Measurements from ENCODE around the gene MASP1.

The MASP1 gene, protein sequence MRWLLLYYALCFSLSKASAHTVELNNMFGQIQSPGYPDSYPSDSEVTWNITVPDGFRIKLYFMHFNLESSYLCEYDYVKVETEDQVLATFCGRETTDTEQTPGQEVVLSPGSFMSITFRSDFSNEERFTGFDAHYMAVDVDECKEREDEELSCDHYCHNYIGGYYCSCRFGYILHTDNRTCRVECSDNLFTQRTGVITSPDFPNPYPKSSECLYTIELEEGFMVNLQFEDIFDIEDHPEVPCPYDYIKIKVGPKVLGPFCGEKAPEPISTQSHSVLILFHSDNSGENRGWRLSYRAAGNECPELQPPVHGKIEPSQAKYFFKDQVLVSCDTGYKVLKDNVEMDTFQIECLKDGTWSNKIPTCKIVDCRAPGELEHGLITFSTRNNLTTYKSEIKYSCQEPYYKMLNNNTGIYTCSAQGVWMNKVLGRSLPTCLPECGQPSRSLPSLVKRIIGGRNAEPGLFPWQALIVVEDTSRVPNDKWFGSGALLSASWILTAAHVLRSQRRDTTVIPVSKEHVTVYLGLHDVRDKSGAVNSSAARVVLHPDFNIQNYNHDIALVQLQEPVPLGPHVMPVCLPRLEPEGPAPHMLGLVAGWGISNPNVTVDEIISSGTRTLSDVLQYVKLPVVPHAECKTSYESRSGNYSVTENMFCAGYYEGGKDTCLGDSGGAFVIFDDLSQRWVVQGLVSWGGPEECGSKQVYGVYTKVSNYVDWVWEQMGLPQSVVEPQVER

DNA sequence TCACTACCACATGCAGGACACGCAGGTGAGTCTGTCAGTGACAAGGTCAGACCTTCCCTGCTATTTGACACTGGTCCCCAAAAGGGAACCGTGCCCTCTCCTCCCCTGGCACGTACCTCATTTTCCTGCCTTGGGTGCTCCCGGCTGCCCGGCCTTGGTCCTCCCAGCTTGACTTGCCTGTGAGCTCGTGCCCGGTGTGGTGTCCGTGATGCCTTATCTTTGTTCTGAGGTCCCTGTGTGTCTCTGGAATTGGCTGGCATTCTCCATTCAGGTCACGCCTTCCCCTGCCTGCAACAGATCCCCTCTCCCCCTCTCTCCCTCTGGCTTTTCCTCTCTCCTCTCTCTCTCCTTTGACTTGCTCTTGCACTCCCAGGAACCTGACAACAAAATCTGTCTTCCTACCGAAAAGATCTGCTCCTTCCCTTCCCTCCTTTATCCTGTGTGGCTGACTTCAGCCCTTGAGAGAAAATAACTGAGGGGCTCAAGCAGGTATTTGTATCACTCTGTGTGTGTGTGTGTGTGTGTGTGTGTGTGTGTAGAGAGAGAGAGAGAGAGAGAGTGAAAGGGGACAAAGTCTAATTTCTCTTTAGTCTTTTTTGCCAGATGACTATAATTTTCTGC lies at the start of gene MASP1:
Gene MASP1 (minus strand): TSS at position 226 of the 621 bp plus-strand sequence. CDS start 105 bp downstream, at position 121.
- DNase-seq = peak; percentile 77

GRCh38 chr3:187340578-187340977 lies 49.0 kb upstream of the MASP1 start:
- no peak for DNase-seq

GRCh38 chr3:187336322-187336721 lies 44.8 kb upstream of the MASP1 start:
- DNase-seq = peak; percentile 70

DNA sequence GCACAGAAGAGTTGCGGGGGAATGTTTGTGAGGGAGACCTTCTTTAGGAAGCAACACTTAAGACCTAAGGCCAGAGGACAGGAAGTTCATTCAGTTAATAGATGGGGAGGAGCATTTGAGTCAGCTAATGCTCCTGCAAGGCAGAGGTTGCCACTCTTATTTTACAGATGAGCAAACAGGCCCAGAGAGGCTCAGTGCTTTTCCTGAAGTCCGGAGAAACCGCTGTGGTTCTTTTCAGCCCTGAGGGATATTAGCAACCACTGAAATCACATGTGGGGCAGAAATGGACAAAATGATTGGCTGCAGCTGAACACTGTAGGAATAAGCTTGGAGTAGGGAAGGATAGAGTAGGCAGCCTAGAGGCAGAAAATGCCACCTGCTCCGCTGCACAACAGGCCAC lies 43.4 kb upstream of the MASP1 start:
- DNase-seq = peak; percentile 58

GRCh38 chr3:187328691-187329090 lies 37.2 kb upstream of the MASP1 start:
- DNase-seq = no peak

DNA sequence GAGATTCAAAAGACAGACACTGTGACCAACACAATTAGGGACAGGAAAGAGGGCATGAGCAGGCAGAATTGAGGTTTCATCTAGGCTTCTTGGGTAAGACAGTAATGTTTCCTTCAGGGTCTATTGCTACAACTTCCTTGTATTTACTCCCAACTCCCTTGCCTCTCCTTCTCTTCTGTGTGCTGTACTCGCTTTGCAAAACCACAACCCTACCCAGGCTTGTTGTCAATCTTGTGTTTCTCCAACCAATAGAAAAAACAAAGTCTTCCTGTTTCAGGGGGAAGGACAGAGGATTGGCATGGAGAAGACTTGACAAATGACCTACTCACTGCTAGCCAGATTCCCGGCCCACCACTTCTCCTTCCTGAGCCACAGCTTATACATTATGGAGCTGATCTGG lies 36.3 kb upstream of the MASP1 start:
- no peak for DNase-seq

GRCh38 chr3:187325632-187326031 lies 34.1 kb upstream of the MASP1 start:
- DNase-seq = no peak

DNA sequence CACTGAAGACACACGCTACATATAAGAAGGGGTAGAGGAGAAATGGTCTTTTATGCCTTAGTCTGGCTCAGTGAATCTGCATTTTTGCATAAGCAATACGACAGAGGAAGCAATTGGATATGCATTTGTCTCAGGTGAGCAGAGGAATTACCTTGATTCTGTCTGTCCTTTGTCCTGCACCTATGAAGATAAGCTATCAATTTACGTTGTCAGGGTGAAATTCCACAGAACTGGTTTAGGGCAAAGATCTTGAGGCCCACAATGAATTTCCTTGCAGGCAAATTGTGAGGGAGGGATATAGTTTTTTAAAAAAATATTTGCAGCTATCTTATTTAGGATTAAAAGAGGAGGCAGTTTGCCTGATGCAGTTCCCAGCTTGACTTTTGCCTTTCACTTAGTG lies 31.6 kb upstream of the MASP1 start:
- DNase-seq = no peak

DNA sequence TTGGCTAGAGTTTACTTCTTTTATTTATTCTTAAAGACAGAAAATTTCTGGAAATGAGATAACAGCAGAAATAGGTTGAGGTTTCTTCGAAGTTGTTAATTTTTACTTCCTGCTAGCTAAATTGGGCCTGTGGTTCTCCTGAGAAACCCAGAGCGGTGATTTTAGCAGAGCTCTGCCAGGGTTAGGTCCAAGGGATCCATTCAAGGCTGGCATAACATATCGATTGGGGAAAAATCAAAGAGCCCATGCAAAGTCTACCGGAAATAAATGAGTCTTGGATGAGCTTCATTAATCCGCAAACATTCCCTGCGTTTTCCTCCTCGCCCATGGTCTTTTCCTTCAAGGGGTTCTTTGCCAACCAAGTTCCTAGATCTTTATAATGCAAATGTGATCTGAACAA lies 30.8 kb upstream of the MASP1 start:
- no peak for DNase-seq

GRCh38 chr3:187321766-187322165 lies 30.2 kb upstream of the MASP1 start:
- DNase-seq = no peak

- DNase-seq = peak; percentile 89
Measured at GRCh38 chr3:187319699-187320302, 28.3 kb upstream of the MASP1 start.

GRCh38 chr3:187318819-187319616 lies 27.5 kb upstream of the MASP1 start:
- peak; percentile 65 for DNase-seq

DNA sequence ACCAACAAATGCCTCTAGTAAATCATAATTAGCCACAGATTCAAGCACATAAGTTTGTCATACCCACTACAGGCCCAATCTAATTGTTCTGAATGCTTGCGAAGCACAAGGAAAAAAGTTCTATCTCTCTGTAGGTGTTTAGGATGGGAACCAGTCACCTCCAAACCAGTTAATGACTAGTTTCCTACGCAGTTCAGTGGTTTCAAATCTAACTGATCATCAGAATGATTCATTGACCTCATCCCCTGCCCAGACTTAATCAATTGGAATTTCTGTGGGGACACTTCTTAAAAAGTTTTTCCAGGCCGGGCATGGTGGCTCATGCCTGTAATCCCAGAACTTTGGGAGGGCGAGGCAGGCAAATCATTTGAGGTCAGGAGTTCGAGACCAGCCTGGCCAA lies 24.3 kb upstream of the MASP1 start:
- DNase-seq = no peak

- DNase-seq = no peak
Measured at GRCh38 chr3:187314176-187314575, 22.6 kb upstream of the MASP1 start.

GRCh38 chr3:187310954-187311470 lies 19.5 kb upstream of the MASP1 start:
- DNase-seq = no peak

GRCh38 chr3:187310226-187310625 lies 18.7 kb upstream of the MASP1 start:
- DNase-seq = no peak

- DNase-seq = no peak
Measured at GRCh38 chr3:187305881-187306280, 14.3 kb upstream of the MASP1 start.

- DNase-seq = no peak
Measured at GRCh38 chr3:187299611-187300010, 8.1 kb upstream of the MASP1 start.

GRCh38 chr3:187296911-187297310 lies 5.4 kb upstream of the MASP1 start:
- DNase-seq = no peak

- DNase-seq = no peak
Measured at GRCh38 chr3:187296058-187296457, 4.5 kb upstream of the MASP1 start.

GRCh38 chr3:187295316-187296034 lies 3.9 kb upstream of the MASP1 start:
- no peak for DNase-seq

Measured in islet precursor cell (in vitro differentiated cells).